Measurements from ENCODE around the gene MAGI3. TPM values are rescaled to one million over a fixed set of nuclear protein-coding genes. Genes with fewer than 3 reads are reported as not detected.

Gene MAGI3
- polyA plus RNA-seq, 1 experiment = 1.9 TPM

DNA sequence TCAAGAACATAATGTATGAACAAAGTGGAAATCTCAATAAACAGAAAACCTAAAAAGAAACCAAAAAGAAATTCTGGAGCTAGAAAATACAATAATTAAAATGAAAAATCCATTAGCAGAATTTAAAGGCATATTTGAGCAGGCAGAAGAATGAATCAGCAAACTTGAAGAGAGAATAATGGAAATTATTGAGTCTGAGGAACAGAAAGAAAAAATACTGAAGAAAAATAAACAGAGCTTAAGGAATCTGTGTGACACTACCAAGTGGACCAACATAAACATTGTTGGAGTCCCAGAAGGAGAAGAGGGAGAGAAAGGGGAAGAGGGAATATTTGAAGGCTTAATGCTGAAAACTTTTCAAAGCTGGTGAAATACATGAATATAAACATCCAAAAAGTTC lies 54.5 kb downstream of the MAGI3 start:
- DNase-seq (ENCODE audit: low read depth) = no peak
- TF ChIP-seq, protein P1, sequence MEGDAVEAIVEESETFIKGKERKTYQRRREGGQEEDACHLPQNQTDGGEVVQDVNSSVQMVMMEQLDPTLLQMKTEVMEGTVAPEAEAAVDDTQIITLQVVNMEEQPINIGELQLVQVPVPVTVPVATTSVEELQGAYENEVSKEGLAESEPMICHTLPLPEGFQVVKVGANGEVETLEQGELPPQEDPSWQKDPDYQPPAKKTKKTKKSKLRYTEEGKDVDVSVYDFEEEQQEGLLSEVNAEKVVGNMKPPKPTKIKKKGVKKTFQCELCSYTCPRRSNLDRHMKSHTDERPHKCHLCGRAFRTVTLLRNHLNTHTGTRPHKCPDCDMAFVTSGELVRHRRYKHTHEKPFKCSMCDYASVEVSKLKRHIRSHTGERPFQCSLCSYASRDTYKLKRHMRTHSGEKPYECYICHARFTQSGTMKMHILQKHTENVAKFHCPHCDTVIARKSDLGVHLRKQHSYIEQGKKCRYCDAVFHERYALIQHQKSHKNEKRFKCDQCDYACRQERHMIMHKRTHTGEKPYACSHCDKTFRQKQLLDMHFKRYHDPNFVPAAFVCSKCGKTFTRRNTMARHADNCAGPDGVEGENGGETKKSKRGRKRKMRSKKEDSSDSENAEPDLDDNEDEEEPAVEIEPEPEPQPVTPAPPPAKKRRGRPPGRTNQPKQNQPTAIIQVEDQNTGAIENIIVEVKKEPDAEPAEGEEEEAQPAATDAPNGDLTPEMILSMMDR (IDR thresholded peaks at IDR 0.05; ENCODE audit: insufficient read depth, low read depth, low read length) = no peak
- CTCF ChIA-PET = no interaction called here
- Histone ChIP-seq H3K4me3 (ENCODE audit: low read depth, low read length) (no peak overlapping the region), H3K27me3 (ENCODE audit: control insufficient read depth, insufficient read depth, low read length) (no peaks in the 10 kb centered on the region), H3K36me3 (ENCODE audit: control insufficient read depth, insufficient read depth, low read length) (no peaks in the 10 kb centered on the region)
- POLR2A ChIA-PET = no interaction called here

DNA sequence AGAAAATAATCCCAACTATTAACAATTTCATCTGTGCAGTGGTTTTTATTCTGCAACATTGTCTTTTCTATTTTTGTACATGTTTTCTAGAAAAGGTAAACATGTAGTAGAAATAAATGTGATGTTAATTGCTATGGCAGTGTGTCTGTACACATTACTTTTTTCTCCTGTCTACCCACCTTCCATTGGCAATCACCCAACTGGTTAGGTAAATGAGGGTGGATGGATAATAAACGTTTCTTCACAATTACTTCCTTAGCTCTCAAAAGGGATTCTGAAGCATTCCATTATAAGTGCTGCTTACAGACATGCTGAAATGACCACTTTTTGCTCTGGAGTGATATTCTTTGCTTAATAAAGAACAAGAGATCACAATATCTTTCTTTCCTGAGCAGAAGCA lies 61.4 kb downstream of the MAGI3 start:
- Histone ChIP-seq H3K4me3 (ENCODE audit: low read depth, low read length) (no peak overlapping the region), H3K36me3 (ENCODE audit: control insufficient read depth, insufficient read depth, low read length) (no peaks in the 10 kb centered on the region), H3K27me3 (ENCODE audit: control insufficient read depth, insufficient read depth, low read length) (no peaks in the 10 kb centered on the region)
- TF ChIP-seq, protein P1 (IDR thresholded peaks at IDR 0.05; ENCODE audit: insufficient read depth, low read depth, low read length) = no peak
- POLR2A ChIA-PET = no interaction called here
- DNase-seq (ENCODE audit: low read depth) = no peak
- CTCF ChIA-PET = interaction anchor here (1.4 kb wide), 1 partner anchor 11 kb away, joined by 3 read pairs; no protein-coding TSS in a partner anchor

DNA sequence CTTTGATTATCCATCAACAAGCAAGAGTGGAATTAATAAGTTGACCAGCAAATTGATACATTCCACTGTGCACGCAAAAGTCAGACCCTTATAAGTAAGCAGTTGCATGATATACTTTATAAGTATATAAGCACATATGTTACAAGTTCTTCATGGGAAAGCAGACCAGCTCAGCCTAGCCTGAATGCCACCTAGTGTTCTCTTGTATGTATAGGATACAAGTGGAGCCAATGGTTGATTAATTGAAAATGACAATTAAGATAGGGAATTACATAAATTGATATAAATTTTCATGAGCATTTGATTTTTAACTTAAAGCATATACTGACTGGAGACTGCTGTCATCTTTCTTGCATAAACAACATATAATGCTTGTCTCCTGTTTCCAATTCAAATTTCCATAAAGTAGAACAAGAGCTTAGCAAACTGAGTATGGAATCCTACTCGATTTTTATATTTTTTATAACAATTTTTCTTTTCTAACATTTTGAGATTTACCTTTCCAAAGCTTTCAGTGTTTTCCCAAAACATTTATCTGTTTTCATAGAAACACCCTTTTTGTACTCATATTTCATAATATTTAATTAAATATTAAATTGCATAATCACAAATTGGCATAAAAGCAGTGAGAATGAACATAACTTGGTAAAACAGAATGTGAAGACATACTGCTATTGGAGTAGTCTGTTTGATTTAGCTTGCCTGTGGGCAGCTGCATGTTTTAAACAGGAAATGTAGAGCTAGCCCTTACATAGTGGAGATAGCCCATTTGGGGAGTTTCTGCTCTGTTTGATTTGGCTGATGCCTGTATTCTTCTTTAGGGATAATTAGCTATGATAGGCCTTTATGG lies 62.8 kb downstream of the MAGI3 start:
- CTCF ChIA-PET = interaction anchor here (0.8 to 1.7 kb wide), 4 partner anchors 10 to 323 kb away, joined by 3 to 5 read pairs (median 3); no protein-coding TSS in a partner anchor
- DNase-seq (ENCODE audit: low read depth) = no peak
- TF ChIP-seq, protein P1 (IDR thresholded peaks at IDR 0.05; ENCODE audit: insufficient read depth, low read depth, low read length) = peak; percentile 51; the same call in 1 of the 2 replicates
- no peaks in the 10 kb centered on the region for H3K27me3 ChIP-seq (ENCODE audit: control insufficient read depth, insufficient read depth, low read length)
- no peak overlapping the region for H3K4me3 ChIP-seq (ENCODE audit: low read depth, low read length)
- H3K36me3 ChIP-seq (ENCODE audit: control insufficient read depth, insufficient read depth, low read length) = no peaks in the 10 kb centered on the region
- POLR2A ChIA-PET = no interaction called here

DNA sequence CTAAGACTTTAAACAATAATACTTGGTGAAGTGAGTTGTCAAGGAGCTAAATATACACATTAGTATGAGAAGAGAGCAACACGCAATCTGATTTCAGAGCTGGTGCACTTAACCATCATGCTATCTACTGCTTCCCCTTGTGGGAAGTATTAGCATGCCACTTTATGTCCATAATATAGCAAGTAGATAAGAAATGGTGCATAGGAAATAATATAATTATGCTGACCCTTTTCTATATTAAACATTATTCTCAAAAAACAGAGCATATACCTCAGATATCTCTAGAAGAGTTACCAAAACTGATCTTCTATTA lies 63.4 kb downstream of the MAGI3 start:
- no peak for DNase-seq (ENCODE audit: low read depth)
- POLR2A ChIA-PET = no interaction called here
- no peaks in the 10 kb centered on the region for H3K36me3 ChIP-seq (ENCODE audit: control insufficient read depth, insufficient read depth, low read length)
- H3K4me3 ChIP-seq (ENCODE audit: low read depth, low read length) = no peak overlapping the region
- CTCF ChIA-PET = interaction anchor here (0.8 to 1.7 kb wide), 3 partner anchors 11 to 234 kb away, joined by 3 to 5 read pairs (median 3); no protein-coding TSS in a partner anchor
- TF ChIP-seq, protein P1 (IDR thresholded peaks at IDR 0.05; ENCODE audit: insufficient read depth, low read depth, low read length) = no peak
- H3K27me3 ChIP-seq (ENCODE audit: control insufficient read depth, insufficient read depth, low read length) = no peaks in the 10 kb centered on the region

DNA sequence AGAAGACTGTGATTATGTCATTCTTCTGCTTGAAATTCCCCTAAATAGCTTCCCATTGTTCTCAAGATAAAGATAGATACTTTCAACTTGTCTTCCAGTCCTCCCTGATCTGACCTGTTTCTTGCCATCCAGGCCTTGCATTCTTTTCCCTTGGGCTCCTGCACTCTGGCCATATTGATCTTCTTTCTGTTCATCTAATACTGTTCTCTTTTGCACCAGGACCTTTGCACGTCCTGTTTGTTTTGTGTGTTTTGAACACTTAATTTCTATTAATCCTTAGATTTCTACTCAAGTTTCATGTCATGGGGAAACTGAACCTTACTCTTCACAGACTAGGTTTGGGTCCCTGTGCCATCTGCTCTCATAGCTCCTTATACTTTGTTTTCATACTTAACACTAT lies 65.1 kb downstream of the MAGI3 start:
- TF ChIP-seq, protein P1 (IDR thresholded peaks at IDR 0.05; ENCODE audit: insufficient read depth, low read depth, low read length) = no peak
- POLR2A ChIA-PET = no interaction called here
- Histone ChIP-seq H3K36me3 (ENCODE audit: control insufficient read depth, insufficient read depth, low read length) (no peaks in the 10 kb centered on the region), H3K4me3 (ENCODE audit: low read depth, low read length) (no peak overlapping the region), H3K27me3 (ENCODE audit: control insufficient read depth, insufficient read depth, low read length) (no peaks in the 10 kb centered on the region)
- CTCF ChIA-PET = no interaction called here
- DNase-seq (ENCODE audit: low read depth) = no peak
